ENCODE results near the gene FAM181B. TPM values are rescaled to one million over a fixed set of nuclear protein-coding genes. Genes with fewer than 3 reads are reported as not detected.

FAM181B gene, protein sequence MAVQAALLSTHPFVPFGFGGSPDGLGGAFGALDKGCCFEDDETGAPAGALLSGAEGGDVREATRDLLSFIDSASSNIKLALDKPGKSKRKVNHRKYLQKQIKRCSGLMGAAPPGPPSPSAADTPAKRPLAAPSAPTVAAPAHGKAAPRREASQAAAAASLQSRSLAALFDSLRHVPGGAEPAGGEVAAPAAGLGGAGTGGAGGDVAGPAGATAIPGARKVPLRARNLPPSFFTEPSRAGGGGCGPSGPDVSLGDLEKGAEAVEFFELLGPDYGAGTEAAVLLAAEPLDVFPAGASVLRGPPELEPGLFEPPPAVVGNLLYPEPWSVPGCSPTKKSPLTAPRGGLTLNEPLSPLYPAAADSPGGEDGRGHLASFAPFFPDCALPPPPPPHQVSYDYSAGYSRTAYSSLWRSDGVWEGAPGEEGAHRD
- 0.18 TPM in 1 of 2 replicates, not detected in the other for total RNA-seq

DNA sequence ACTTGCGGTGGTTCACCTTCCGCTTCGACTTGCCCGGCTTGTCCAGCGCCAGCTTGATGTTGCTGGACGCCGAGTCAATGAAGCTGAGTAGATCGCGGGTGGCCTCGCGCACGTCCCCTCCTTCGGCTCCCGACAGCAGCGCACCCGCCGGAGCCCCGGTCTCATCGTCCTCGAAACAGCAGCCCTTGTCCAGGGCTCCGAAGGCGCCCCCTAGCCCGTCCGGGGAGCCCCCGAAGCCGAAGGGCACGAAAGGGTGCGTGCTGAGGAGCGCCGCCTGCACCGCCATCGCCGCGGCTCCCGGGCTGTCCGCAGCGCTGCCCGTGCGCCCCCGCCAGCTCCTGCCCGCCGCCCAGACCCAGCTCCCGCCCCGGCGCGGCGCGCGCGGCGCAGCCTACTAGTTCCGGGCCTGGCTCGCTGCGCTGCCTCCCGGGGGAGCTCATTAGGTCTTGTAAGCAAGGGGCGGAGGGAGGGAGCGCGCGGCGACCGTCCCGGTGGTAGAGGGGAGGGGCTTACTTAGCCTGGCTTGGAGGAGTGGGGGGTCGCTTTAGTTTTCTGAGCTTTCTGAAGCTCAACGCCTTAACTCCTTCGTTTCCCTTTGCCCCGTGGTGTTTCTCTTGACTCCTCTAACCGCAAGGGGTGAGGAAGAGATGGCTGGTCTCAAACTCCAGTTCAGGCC lies at the start of gene FAM181B:
TSS of gene FAM181B (minus strand) at position 421 of the 676 bp plus-strand sequence. CDS start at position 286, 135 bp downstream.

Other genes starting within 250 kb of the FAM181B start
- gene PRCP, start 166.6 kb upstream of the FAM181B start, total RNA-seq: 97.0 and 102 TPM in 2 replicates
- gene DDIAS, start 167.9 kb upstream of the FAM181B start, total RNA-seq: 1.1 and 2.9 TPM in 2 replicates

Measured in cardiac atrium fibroblast (primary cell).